Stomach (tissue), 4 donors: ENCODE measurements around the gene CNR2.

Experiments
- CTCF ChIP-seq, 7 experiments: fragments of 450-650 bp in 4 of 7; fragments of 200-600 bp in 3 of 7; sonication (generic) in 3 of 7; IDR thresholded peaks; one replicate each; pipeline ENCODE4 v1.5.1; 2016 to 2019; ENCODE audit warnings: antibody characterized with exemption in 7 of 7, control low read depth in 2 of 7, mild to moderate bottlenecking in 1 of 7
- EP300 ChIP-seq: sonication (generic); formaldehyde crosslinking; IDR thresholded peaks from one replicate; pipeline ENCODE4 v1.6.1; 2017; ENCODE audit warnings: antibody characterized with exemption
- POLR2A ChIP-seq, 4 donors: fragments of 450-650 bp; IDR thresholded peaks; one replicate each; pipeline ENCODE4 v1.6.1; 2016; ENCODE audit warnings: antibody characterized with exemption in 4 of 4, control low read depth in 2 of 4, mild to moderate bottlenecking in 1 of 4, moderate library complexity in 1 of 4
- POLR2AphosphoS5 ChIP-seq, 3 donors: sonication (generic); formaldehyde crosslinking; IDR thresholded peaks; one replicate each; pipeline ENCODE4 v1.6.1; 2016; ENCODE audit warnings: antibody characterized with exemption in 3 of 3

- no peak for TF ChIP-seq CTCF (IDR thresholded peaks at IDR 0.05)
- TF ChIP-seq POLR2A (IDR thresholded peaks at IDR 0.05), result no peak
- TF ChIP-seq POLR2AphosphoS5 (IDR thresholded peaks at IDR 0.05), result no peak
- TF ChIP-seq EP300, result no peak
Measured at GRCh38 chr1:23879809-23880208, 33.4 kb downstream of the CNR2 start.
